GM12891 (cell line): Measurements from ENCODE around the gene MTPN.

ENCODE experiments used
- PAX5 ChIP-seq: IDR thresholded peaks from 2 replicates; pipeline ENCODE4 v1.6.1; 2011; ENCODE audit warnings: low read length, moderate library complexity, mild to moderate bottlenecking; ENCODE audit not compliant: insufficient read depth, severe bottlenecking
- POLR2A ChIP-seq: IDR thresholded peaks from 2 replicates; pipeline ENCODE4 v1.6.1; 2011; ENCODE audit warnings: low read depth, low read length, control low read depth
- POLR2AphosphoS5 ChIP-seq: IDR thresholded peaks from 2 replicates; pipeline ENCODE4 v1.6.1; 2011; ENCODE audit warnings: low read depth, low read length, control low read depth
- POU2F2 ChIP-seq: IDR thresholded peaks from 2 replicates; pipeline ENCODE4 v1.6.1; 2011; ENCODE audit warnings: low read depth, mild to moderate bottlenecking, control low read depth, low read length, moderate library complexity
- SPI1 ChIP-seq: IDR thresholded peaks from 2 replicates; pipeline ENCODE4 v1.6.1; 2011; ENCODE audit warnings: low read depth, low read length, control low read depth
- TAF1 ChIP-seq: IDR thresholded peaks from 2 replicates; pipeline ENCODE4 v1.6.1; 2011; ENCODE audit warnings: low read depth, low read length, control low read depth

- TF ChIP-seq POLR2A = no peak
- no peak for TF ChIP-seq SPI1
- no peak for TF ChIP-seq POLR2AphosphoS5
- no peak for TF ChIP-seq TAF1
- no peak for TF ChIP-seq PAX5
- TF ChIP-seq POU2F2 = no peak
These were observed 26.9 kb upstream of the MTPN start for GRCh38 chr7:136004083-136004482.
